HG03521 (cell line): Measurements from ENCODE around the gene PKD1.
"Not testable (repeated sequence)": the region's sequence is repeated elsewhere in the genome, so short reads cannot be mapped to it uniquely, and the experiment has no call there.

Source experiments
- ATAC-seq: cut with Tn5 transposase; IDR thresholded peaks from one replicate; pipeline ENCODE4 v1.9.1; 2021; ENCODE audit warnings: mild to moderate bottlenecking, moderate library complexity; ENCODE audit not compliant: unreplicated experiment

The PKD1 gene

GRCh38 chr16:2126161-2126743, 9.4 kb downstream of the PKD1 start:
- ATAC-seq, result not testable (repeated sequence)

- ATAC-seq, result not testable (repeated sequence)
Observed at GRCh38 chr16:2125609-2126008, 10.1 kb downstream of the PKD1 start.

DNA sequence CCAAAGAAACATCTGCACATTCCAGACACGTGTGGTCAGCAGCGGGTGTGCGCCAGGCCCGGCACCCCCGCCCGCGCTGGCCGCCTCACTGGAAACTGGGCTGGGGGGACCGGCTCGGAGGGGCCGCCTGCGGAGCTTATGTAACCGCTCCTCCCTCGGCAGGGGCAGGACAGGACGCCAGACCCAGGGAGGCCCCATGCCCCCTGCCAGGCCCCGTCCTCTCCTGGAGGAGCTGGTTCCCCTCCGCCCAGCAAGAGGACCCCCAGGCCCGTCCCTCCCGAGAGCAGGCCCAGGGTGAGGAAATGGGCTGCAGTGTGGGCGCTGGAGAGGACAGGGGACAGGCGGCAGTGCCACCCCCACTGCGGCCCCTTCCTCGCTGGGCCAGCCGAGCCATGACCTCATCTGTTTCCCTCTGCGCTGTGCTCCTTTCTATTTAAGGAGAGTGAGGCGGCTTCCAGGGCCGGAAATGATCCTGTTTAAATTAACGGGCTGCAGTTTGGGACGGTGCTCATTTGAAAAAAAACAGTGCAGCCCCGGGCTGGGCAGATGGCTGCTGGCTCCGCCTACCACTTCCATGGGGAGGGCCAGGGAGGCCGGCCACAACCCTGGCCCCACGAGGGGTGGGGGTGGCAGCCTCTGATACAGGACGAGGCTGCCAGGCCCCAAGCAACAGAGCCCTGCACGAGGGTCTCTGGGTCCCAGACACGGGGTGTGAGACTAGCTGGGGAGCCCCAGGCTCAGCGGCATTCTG, 10.8 kb downstream of the PKD1 start:
- ATAC-seq, result not testable (repeated sequence)

DNA sequence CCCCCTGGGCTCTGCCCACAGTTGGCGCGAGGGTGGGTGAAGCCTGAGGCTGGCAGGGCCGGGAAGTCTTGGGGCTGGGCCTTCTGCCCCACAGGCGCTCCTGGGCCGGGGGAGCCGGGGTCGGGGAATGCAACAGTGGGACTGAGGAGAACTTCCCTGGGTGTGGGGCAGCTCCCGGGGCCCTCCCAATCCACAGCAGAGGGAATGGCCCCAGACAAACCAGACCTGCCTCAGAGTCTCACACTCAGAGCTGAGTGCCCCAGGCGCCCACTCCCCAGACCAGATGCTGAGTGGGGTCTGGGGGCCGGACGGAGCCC, 11.4 kb downstream of the PKD1 start:
- not testable (repeated sequence) for ATAC-seq

GRCh38 chr16:2123706-2124376, 11.9 kb downstream of the PKD1 start:
- ATAC-seq, result not testable (repeated sequence)

DNA sequence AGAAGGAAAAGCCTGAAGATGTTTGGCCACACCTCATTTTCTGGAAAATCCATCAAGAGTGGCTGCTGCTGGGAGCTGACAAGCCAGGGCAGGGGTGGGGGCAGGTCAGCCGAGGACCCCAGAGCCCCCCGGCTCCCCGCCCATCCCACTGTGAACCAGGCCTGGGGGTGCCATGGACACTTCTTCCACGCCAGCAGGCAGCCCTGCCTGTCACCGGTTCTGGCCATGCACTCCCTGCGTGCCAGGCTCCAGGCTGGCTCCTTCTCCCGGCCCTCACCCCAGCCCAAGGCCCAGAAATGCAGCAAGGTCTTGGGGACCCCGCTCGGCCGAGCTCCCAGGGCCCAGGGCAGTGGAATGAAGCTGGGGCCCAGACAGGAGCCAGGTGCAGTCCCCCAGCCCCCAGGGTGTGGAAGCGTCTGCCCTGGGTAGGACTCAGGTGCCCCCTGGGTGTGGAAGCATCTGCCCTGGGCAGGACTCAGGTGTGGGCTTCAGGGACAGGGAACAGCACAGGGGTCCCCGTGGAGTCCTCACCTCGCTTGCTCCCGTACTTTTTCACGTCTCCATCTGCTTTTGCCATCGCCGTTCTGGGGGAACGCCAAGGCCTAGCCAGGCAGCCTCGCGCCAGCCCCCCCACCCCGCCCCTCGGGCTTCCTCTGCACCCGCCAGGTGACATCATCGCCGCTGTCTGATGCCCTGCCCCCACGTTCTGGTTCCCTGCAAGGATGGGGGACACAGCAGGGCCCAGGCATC, 12.6 kb downstream of the PKD1 start:
- ATAC-seq, result not testable (repeated sequence)

- ATAC-seq, result no peak
Observed at GRCh38 chr16:2122429-2122828, 13.3 kb downstream of the PKD1 start.

DNA sequence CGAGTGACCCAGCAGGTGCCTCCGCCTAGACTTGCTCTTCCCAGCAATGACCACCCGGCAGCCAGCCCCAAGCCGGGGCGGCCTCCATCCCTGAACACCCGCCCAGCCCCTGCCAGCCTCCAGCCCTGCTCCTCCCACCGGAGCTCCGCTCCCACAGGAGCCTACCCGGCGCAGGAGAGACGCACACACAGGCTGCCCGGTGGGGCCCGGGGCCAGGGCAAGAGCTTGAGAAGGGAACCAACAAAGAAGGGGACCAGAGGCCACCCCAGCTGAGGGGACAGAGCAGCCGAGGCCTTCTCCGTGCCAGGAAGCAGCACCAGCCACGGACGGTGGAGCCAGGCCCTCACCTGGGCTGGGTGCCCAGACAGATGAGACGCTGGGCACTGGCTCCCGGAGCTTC, 13.8 kb downstream of the PKD1 start:
- no peak for ATAC-seq

GRCh38 chr16:2121325-2121724, 14.4 kb downstream of the PKD1 start:
- not testable (repeated sequence) for ATAC-seq

- ATAC-seq, result not testable (repeated sequence)
Observed at GRCh38 chr16:2117960-2118722, 17.6 kb downstream of the PKD1 start.

DNA sequence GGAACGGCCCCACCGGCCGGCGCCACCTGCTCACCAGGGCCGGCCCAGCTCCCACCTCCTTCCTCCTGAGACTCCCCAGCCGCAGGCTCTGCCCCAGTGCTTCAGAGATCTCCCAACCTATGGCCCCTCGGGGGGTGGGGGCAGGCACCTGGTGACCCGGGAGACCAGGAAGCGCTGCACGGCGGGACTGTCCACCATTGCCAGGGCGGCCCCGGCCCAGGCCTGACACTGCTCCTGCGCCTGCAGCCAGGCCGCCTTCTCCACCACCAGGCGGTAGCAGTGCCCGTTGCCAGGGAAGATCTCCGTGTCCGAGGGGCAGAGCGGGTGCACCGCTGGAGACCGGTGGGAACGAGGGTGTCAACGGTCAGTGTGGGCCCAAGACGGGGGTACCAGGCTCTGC, 18.4 kb downstream of the PKD1 start:
- ATAC-seq, result not testable (repeated sequence)

DNA sequence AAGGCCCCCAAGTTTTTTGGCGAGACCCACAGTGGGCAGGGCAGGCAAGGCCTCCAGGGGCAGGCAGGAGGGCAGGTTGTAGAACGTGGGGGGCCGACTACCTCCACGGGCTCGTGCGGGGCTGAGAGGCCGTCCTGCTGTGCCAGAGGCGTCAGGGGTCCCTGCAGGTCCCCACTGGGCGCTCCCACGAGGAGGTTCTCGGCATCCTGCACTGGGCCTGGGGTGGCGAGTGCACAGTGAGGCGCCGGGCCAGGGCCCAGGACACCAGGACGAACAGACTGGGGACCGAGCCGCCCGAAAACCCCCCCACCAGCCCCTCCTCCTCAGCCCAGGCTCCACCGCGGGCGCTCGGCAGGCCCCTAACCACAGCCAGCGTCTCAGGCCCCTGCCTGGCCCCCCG, 19.3 kb downstream of the PKD1 start:
- ATAC-seq, result not testable (repeated sequence)

GRCh38 chr16:2115591-2115973, 20.1 kb downstream of the PKD1 start:
- ATAC-seq, result no peak

- not testable (repeated sequence) for ATAC-seq
Observed at GRCh38 chr16:2114885-2115590, 20.7 kb downstream of the PKD1 start.

DNA sequence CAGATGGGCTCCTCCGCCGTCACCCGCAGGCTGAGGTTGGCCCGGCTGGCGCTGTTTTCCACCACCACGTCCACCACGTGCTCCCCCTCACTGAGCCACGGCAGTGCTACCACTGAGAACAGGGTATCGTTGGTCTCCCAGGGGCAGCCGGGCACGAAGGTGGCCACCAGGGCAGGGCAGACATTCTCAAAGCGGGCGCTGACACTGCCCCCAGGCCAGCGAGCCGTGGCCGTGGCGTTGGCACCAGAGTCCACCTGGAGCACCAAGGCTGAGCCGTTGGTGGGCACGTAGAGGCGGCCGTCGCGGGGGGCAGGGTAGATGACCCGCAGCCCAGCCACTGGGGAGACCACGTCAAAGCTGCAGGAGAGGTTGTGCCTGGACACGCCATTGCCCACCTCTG, 21.5 kb downstream of the PKD1 start:
- ATAC-seq, result not testable (repeated sequence)

GRCh38 chr16:2112539-2113106, 23.1 kb downstream of the PKD1 start:
- not testable (repeated sequence) for ATAC-seq

DNA sequence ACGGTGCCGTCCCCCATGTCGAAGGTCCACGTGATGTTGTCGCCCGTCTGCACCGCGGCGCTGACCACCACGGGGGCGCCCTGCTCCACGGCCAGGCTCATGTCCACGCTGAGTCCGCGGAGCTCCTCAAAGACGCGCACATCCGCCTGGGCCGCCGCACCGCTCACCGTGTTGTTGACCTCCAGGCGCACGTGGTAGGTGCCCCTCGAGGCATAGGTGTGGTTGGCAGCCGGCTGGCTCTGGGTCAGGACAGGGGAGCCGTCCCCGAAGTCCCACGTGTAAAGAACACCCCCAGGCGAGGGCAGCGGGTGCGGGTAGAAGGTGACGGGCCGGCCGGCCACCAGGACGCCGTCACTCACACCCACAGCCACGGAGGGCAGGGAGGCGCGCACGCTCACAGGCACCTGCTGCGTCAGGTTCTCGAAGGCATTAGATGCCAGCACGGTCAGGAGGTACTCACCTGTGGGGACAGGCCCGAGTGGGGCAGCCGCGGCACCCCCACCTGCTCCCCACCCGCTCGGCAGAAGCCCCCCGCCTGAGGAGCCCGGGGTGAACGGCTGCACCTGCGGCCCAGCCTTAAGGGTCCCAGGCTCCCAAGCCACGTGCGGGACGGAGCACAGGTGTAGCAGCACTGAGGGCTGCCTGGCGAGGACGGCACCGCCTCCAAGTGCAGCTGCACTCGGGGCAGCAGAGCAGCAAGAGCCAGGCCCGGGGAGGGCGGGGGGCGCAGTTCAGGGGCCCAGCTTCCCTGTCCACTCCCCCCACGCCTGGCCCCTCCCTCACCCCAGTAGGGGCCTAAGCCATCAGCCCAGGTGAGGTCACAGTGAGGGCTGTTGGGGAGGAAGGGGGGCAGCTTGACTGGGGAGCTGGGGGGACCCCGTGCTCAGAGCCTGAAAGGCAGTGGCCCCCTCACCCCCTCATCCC, 24.0 kb downstream of the PKD1 start:
- not testable (repeated sequence) for ATAC-seq

DNA sequence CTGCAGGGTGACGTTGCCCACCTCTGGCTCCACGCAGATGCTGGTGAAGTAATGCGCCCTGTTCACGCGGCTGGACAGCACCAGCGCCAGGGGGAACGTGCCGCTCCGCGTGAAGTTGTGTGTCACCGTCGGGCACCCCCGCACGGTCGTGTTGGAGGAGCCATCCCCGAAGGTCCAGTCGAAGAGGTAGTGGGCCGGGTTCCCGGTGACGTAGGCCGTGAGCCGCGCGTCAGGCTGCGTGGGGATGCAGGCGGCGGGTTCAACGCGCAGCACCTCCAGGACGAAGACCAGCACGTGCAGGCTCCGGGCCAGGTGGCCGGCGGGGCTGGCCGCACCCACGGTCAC, 24.7 kb downstream of the PKD1 start:
- not testable (repeated sequence) for ATAC-seq
